GM23248 (cell line): ENCODE data around the gene FPGS. TPM values are rescaled to one million over a fixed set of nuclear protein-coding genes. Genes with fewer than 3 reads are reported as not detected.

Source experiments
- DNase-seq: peaks from one replicate; pipeline ENCODE4 v3.0.0-alpha.2; 2015
- H2AFZ ChIP-seq: fragments of 200-600 bp; sonication (generic); 2 replicates; pipeline ENCODE4 v1.6.1; 2016; ENCODE audit warnings: antibody characterized with exemption
- H3F3A ChIP-seq: fragments of 200-600 bp; sonication (generic); 2 replicates; pipeline ENCODE4 v1.6.1; 2016; ENCODE audit warnings: mild to moderate bottlenecking, antibody characterized with exemption, mixed run types; ENCODE audit not compliant: insufficient read depth
- H3K27ac ChIP-seq: fragments of 200-600 bp; sonication (generic); 2 replicates; pipeline ENCODE4 v1.5.1; 2016; ENCODE audit warnings: mild to moderate bottlenecking
- H3K27me3 ChIP-seq: fragments of 200-600 bp; sonication (generic); replicated peaks from 2 replicates; pipeline ENCODE4 v1.6.1; 2016; ENCODE audit warnings: mild to moderate bottlenecking; ENCODE audit not compliant: insufficient read depth
- H3K36me3 ChIP-seq: fragments of 200-600 bp; sonication (generic); 2 replicates; pipeline ENCODE4 v1.6.1; 2016; ENCODE audit warnings: low read depth, mild to moderate bottlenecking
- H3K4me1 ChIP-seq: fragments of 200-600 bp; sonication (generic); 2 replicates; pipeline ENCODE4 v1.6.1; 2016; ENCODE audit warnings: mild to moderate bottlenecking; ENCODE audit not compliant: insufficient read depth
- H3K4me2 ChIP-seq: fragments of 200-600 bp; sonication (generic); one replicate; pipeline ENCODE4 v1.6.1; 2016; ENCODE audit warnings: mild to moderate bottlenecking; ENCODE audit not compliant: unreplicated experiment
- H3K4me3 ChIP-seq: fragments of 200-600 bp; sonication (generic); 2 replicates; pipeline ENCODE4 v1.5.1; 2016; ENCODE audit warnings: mild to moderate bottlenecking
- H3K79me2 ChIP-seq: fragments of 200-600 bp; sonication (generic); 2 replicates; pipeline ENCODE4 v1.6.1; 2016; ENCODE audit warnings: mild to moderate bottlenecking; ENCODE audit not compliant: insufficient read depth
- H3K9ac ChIP-seq: fragments of 200-600 bp; sonication (generic); 2 replicates; pipeline ENCODE4 v1.6.1; 2016; ENCODE audit warnings: mild to moderate bottlenecking
- H3K9me2 ChIP-seq: fragments of 200-600 bp; sonication (generic); 2 replicates; pipeline ENCODE4 v1.6.1; 2016; ENCODE audit warnings: mixed run types, mild to moderate bottlenecking, moderate library complexity; ENCODE audit not compliant: insufficient read depth
- H3K9me3 ChIP-seq: fragments of 200-600 bp; sonication (generic); one replicate; pipeline ENCODE4 v1.6.1; 2017; ENCODE audit warnings: low read depth
- H4K20me1 ChIP-seq: fragments of 200-600 bp; sonication (generic); 2 replicates; pipeline ENCODE4 v1.6.0; 2016; ENCODE audit not compliant: insufficient read depth
- EZH2 ChIP-seq: fragments of 200-600 bp; sonication (generic); IDR thresholded peaks from 2 replicates; pipeline ENCODE4 v1.6.1; 2018; ENCODE audit warnings: antibody characterized with exemption, mild to moderate bottlenecking; ENCODE audit not compliant: insufficient read depth, poor library complexity, severe bottlenecking
- EZH2phosphoT487 ChIP-seq: fragments of 200-600 bp; sonication (generic); IDR thresholded peaks from 2 replicates; pipeline ENCODE4 v1.6.1; 2018; ENCODE audit warnings: antibody characterized with exemption, moderate library complexity, mild to moderate bottlenecking, low read depth; ENCODE audit not compliant: insufficient read depth
- WGBS, 2 experiments: methylation state at CpG; one replicate each; pipeline ENCODE4 v1.1.6; 2015 to 2017; ENCODE audit warnings: low lambda C conversion rate in 2 of 2, low coverage in 1 of 2; ENCODE audit errors: missing lambda C conversion rate in 2 of 2; 5-methylcytosine and 5-hydroxymethylcytosine counted together
- in situ Hi-C: fragments of 300-500 bp; cut with MboI; formaldehyde crosslinking; loops from 2 replicates; pipeline ENCODE4 v1.15.0; 2020
- polyA plus RNA-seq: library from polyadenylated mRNA; unstranded; fragments of >200 nt; fragmentation: Nextera tagmentation; extraction: Ambion mirVana; gene quantifications from 2 replicates; pipeline ENCODE4 v1.2.1, GENCODE V29; 2016
- total RNA-seq: library from RNA; depleted of rRNA; stranded (reverse); fragments of >200 nt; shearing (Covaris generic); gene quantifications from 2 replicates; pipeline ENCODE4 v1.2.3, GENCODE V29; 2014

Gene FPGS
- total and polyA plus RNA-seq, 2 experiments from 2014 or later, result 60.2 to 80.4 TPM

- Histone ChIP-seq H3K9me2 (no peaks in the 10 kb centered on the region), H3K27ac (no peak overlapping the region), H3K36me3 (peaks cover 8% of the 10 kb centered on the region; the same call in 1 of the 2 replicates), H3F3A (no peaks in the 10 kb centered on the region; the same call in 1 of the 2 replicates), H3K4me3 (no peak overlapping the region), H3K4me2 (no peak overlapping the region), H3K9me3 (no peaks in the 10 kb centered on the region), H3K79me2 (peaks cover 91% of the 10 kb centered on the region), H3K9ac (no peak overlapping the region), H3K4me1 (peaks cover 31% of the 10 kb centered on the region), H4K20me1 (no peaks in the 10 kb centered on the region), H3K27me3 (no peaks in the 10 kb centered on the region), H2AFZ (no peak overlapping the region)
- TF ChIP-seq EZH2, result no peak
- no peak for TF ChIP-seq EZH2phosphoT487
- 97 to 99% methylated on average over 17 of the region's 17 CpGs for WGBS, 2 experiments
- in situ Hi-C loops, result no loop called here
- DNase-seq, result no peak
These were observed 47.7 kb downstream of the FPGS start for GRCh38 chr9:127850286-127850830.

- H3K9me2 ChIP-seq, result no peaks in the 10 kb centered on the region
- H3K27ac ChIP-seq, result no peak overlapping the region
- peaks cover 8% of the 10 kb centered on the region; the same call in 1 of the 2 replicates for H3K36me3 ChIP-seq
- no peaks in the 10 kb centered on the region; the same call in 1 of the 2 replicates for H3F3A ChIP-seq
- H3K4me2 ChIP-seq, result peak overlapping the region; percentile 93
- in situ Hi-C loops, result no loop called here
- 84 to 88% methylated on average over 9 of the region's 9 CpGs for WGBS, 2 experiments
- H3K4me1 ChIP-seq, result peaks cover 19% of the 10 kb centered on the region
- no peak for DNase-seq
- H3K9me3 ChIP-seq, result no peaks in the 10 kb centered on the region
- H3K79me2 ChIP-seq, result peaks cover 66% of the 10 kb centered on the region
- no peak overlapping the region for H2AFZ ChIP-seq
- H3K4me3 ChIP-seq, result peak overlapping the region; percentile 95
- no peak for TF ChIP-seq EZH2phosphoT487
- TF ChIP-seq EZH2, result no peak
- no peaks in the 10 kb centered on the region for H4K20me1 ChIP-seq
- no peaks in the 10 kb centered on the region for H3K27me3 ChIP-seq
- H3K9ac ChIP-seq, result peak overlapping the region; percentile 91
These were observed 50.1 kb downstream of the FPGS start for GRCh38 chr9:127852829-127853228.

GRCh38 chr9:127853312-127854183 lies 50.9 kb downstream of the FPGS start:
- Histone ChIP-seq H3K36me3 (peaks cover 8% of the 10 kb centered on the region; the same call in 1 of the 2 replicates), H3K9me3 (no peaks in the 10 kb centered on the region), H3K4me2 (peak overlapping the region; percentile 93), H3K27ac (peak overlapping the region; percentile 78), H3K27me3 (no peaks in the 10 kb centered on the region), H3K4me1 (peaks cover 19% of the 10 kb centered on the region), H3K4me3 (peak overlapping the region; percentile 95), H3K9me2 (no peaks in the 10 kb centered on the region), H3K79me2 (peaks cover 59% of the 10 kb centered on the region), H4K20me1 (no peaks in the 10 kb centered on the region), H2AFZ (peak overlapping the region; percentile 68), H3F3A (no peaks in the 10 kb centered on the region; the same call in 1 of the 2 replicates), H3K9ac (peak overlapping the region; percentile 91)
- TF ChIP-seq EZH2phosphoT487 (no peak), EZH2 (no peak)
- peak; percentile 69 for DNase-seq
- 19 to 20% methylated on average over 13 of the region's 13 CpGs for WGBS, 2 experiments
- in situ Hi-C loops, result no loop called here

DNA sequence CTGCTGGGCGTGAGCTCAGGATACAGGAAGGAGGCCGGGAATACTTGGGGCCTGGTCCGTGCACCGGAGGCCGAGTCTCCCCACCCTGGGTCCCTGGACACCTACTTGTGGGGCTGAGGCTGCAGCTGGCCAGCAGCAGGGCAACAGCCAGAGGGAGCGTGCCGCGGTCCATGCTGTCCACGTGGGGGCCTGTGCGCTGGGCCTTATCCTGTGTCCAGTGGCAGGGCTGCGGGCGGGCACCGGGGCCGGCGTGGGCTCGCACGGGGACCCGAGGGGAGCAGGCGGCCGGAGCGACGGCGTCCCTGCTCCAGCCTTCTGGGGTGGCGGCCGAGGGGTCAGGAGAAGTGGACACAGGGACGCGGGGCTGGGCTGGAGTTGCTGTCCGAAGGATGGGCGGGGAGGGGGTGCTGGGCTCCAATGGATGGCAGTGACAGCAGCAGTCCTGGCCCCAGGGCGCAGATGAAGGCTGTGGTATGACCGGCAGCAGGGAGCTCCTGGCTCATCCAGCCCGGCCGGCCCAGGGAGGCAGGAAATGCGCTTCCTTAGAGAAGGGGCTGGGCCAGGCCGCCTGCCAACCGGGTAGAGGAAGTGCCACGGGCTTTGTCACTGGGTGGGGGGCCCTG lies 51.6 kb downstream of the FPGS start, which contains the start of gene ENG:
Gene ENG, minus strand, starts transcription at position 475 of the 623 bp plus-strand sequence. Its CDS starts 303 bp downstream, at position 172.
- no peaks in the 10 kb centered on the region for H3K9me3 ChIP-seq
- no peaks in the 10 kb centered on the region; the same call in 1 of the 2 replicates for H3F3A ChIP-seq
- peak within 1 kb of the TSS; percentile 68 for H2AFZ ChIP-seq
- H3K9ac ChIP-seq, result peak within 1 kb of the TSS; percentile 91
- in situ Hi-C loops, result no loop called here
- peak; percentile 80 for DNase-seq
- no peaks in the 10 kb centered on the region for H3K9me2 ChIP-seq
- no peak for TF ChIP-seq EZH2
- TF ChIP-seq EZH2phosphoT487, result no peak
- no peaks in the 10 kb centered on the region for H4K20me1 ChIP-seq
- peak within 1 kb of the TSS; percentile 95 for H3K4me3 ChIP-seq
- peaks cover 51% of the 10 kb centered on the region for H3K79me2 ChIP-seq
- H3K4me2 ChIP-seq, result peak within 1 kb of the TSS; percentile 93
- peaks cover 19% of the 10 kb centered on the region for H3K4me1 ChIP-seq
- WGBS, 2 experiments, result 0 to 1% methylated on average over 29 to 32 of the region's 37 CpGs
- peaks cover 7% of the 10 kb centered on the region; the same call in 1 of the 2 replicates for H3K36me3 ChIP-seq
- peak within 1 kb of the TSS; percentile 78 for H3K27ac ChIP-seq
- no peaks in the 10 kb centered on the region for H3K27me3 ChIP-seq
